Central memory CD4-positive, alpha-beta T cell (primary cell): Measurements from ENCODE around the gene ALKBH5.

Source experiments
- DNase-seq: peaks from one replicate; pipeline ENCODE4 v3.0.0; 2022
- total RNA-seq, 3 experiments: gene quantifications; one replicate each; lab custom pipeline; 2026; lab: John Stamatoyannopoulos, UW

ALKBH5 gene
- total RNA-seq = 123 to 197 (median 173) reads per million in 3 experiments

DNA sequence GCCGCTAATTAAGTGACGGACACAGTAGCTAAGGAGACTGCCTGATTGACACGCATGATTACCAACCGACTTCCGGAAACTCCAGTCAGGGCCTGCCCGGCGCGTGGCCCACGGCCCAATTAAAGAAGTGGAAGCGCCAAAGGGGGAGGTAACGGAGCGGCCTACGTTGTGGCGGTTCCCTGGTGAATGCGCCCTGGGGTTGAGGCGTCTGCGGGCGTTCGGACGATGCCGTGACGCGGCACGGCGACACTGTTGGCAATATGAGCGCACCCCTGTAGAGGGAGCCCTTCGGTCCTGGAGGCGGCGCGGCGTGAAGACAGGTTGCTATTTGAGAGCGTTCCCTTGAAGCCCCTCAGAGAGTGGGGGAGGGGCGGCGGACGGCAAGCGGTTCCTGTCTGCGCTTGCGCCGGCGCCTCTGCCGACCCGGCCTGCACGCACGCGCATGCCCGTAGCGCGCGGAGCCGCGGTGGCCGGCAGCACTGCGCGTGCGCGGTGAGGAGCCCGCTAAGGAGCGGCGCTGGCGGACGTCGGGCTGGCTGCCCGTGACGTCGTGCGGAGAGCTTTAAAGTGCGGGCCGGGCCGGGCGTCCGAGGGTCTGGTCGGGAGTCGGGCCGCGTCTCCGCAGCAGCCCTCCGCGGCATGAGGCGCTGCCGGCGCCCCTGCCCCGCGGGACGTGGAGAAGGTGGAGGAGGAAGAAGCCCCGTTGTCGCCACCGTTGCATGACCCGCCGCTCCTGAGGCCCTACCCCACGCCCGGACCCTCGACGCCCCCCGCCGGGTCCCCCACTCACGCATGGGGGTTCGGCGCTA, at the start of gene ALKBH5:
Gene ALKBH5, plus strand, starts transcription at position 495 of the 809 bp plus-strand sequence. CDS start 416 bp downstream, outside the sequence.
- peak; percentile 98 for DNase-seq

DNA sequence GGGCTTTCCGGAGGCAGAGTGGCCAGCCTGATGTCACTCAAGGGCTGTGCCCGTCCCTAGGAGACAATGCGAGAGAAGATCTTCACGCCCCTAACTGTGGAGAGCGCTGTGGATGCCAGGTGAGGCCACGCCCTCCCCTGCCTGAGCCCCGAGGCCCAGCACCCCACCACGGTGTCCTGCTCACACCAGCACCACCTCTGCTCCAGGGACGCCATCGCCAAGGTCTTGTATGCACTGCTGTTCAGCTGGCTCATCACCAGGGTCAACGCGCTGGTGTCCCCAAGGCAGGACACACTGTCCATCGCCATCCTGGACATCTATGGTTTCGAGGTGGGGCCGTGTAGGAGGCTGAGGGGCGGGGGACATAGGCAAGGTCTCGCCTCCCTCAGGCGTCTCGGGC, 47.3 kb upstream of the ALKBH5 start:
- DNase-seq = no peak

DNA sequence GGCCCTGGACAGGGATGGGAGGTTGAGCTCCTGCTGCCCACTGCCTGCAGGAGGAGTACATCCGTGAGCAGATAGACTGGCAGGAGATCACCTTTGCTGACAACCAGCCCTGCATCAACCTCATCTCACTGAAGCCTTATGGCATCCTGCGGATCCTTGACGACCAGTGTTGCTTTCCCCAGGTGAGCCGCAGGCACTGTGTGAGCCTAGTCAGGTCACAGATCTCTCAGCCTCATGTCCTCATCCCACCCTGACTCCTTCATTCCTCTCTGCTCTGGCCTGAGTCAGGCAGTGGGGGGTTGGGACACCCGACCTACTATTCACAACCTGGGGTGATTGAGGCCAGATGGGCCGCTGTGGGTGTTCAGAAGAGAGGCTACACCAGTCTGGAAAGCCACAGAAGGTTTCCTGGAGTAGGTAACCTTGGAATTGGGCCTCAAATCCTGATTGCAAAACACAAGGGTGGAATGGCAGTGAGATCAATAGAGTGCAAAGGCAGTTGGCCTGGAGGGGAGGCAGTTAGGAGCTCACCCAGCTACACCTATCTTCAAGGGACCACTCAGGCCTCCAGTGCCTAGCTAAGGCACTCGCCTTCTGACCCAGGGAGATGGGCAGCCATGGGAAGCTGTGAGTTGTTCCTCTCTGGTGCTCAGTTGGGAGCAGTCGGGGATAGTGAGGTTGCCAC, 45.4 kb upstream of the ALKBH5 start:
- DNase-seq = no peak

DNA sequence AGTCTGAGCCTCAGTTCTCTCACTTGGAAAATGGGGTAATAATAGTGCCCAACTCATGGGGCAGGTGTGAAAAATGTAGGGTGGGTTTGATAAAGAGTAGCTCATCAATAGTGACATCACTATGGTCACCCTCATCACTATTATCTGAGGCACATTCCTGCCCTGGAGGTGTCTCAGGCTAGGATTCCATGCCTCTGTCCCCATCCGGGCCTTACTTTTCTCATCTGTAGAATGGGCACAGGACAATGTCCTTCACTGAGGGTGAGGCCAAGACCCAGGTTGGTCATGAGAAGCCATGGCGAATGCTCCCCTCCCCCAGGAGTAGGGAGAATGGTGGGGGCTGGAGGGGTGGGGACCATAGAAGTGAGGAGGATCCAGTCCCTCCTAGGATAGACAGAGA, 44.5 kb upstream of the ALKBH5 start:
- no peak for DNase-seq

DNA sequence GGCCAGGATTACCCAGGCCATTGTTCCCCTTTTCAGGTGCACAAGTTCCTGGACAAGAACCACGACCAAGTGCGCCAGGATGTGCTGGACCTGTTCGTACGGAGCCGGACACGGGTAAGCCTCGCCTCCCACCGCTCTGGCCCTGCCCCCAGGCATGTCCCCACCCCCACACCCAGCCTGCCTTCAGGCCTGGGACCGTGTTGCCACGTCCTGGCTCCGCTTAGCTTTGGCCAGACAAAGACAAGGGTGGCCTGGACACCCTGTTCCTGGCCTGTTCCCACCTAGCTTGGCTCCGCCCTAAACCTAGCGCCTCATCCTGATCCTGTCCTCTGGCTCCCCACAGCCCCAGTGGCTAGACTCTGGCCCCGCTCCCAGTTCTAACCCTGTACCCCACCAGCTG, 44.1 kb upstream of the ALKBH5 start:
- DNase-seq = no peak

DNA sequence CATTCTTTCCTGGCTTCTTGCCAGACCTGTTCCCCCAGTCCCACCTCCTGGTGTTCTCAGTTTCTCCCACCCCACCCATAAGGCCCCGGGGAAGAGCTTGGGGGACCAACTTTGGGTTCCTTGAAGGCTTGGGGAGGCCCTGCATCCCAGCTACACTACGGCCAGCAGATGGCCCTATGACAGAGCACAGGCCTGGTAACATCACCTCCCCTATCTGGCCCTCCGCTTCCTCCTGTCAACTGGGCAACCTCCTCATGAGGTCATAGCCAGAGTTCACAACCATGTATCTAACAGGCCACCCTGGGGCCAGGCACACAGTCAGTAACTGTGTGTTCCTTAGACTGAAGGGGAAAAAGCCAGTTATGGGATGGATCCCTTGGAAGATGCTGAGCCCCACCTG, 43.7 kb upstream of the ALKBH5 start:
- DNase-seq = no peak

DNA sequence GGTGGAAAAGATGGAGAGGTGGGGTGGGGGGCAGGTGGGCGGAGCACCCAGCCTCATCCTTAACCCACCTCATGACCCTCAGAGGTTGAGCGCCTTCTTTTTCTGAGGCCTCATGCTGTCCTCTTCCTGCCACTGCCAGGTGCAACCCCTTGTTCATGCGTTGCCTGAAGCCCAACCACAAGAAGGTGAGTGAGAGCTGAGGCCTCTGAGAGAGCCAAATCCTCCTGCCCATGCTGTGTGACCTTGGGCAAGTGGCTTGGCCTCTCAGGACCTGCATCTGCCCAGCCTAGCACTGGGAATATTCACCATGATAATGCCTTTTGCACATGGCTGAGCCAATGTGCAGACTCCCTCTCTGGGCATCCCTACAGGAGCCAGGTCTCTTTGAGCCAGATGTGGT, 43.0 kb upstream of the ALKBH5 start:
- no peak for DNase-seq

DNA sequence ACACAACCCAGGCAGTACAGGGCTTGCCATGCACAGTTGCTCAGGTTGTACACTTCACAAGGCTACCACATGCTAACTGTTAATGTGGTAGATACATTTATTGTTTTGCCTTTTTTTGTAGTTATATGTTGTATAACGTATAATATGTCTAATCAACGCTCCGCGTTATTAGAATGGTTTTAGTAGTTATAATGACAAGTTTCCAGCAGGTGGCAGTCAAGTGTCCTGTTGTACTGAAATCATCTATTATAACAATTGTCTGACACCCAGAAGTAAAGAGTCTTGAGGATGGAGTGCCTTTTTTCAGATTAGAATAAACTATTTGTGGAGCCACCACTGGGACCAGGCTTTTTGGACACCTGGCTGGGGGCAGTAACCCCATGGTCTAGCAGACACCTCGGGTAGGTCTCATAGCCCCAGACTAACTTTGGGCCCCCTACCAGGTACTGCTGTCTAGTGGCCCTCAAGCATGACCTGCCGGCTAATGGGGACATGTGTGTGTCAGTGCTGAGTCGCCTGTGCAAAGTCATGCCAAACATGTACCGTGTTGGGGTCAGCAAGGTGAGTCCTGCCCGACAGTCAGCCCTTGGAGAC, 42.3 kb upstream of the ALKBH5 start:
- DNase-seq = peak; percentile 48

DNA sequence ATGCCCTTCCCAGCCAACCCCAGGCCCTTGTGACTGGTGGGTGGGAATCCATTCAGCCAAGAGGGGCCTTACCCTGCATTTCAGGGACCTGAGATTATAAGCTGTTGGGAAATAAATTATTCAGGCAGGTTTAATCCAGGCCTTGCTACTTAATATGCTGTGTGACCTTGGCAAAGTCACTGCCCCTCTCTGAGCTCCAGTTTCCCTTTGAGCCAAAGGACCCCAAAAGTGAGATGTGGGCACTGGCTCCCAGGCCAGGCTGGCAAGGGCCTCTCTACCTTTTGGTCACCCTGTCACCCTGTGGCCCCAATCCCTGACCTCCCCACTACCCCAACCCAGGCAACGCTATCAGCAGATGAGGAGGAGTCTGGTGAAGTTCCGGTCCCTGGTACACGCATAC, 41.2 kb upstream of the ALKBH5 start:
- no peak for DNase-seq

DNA sequence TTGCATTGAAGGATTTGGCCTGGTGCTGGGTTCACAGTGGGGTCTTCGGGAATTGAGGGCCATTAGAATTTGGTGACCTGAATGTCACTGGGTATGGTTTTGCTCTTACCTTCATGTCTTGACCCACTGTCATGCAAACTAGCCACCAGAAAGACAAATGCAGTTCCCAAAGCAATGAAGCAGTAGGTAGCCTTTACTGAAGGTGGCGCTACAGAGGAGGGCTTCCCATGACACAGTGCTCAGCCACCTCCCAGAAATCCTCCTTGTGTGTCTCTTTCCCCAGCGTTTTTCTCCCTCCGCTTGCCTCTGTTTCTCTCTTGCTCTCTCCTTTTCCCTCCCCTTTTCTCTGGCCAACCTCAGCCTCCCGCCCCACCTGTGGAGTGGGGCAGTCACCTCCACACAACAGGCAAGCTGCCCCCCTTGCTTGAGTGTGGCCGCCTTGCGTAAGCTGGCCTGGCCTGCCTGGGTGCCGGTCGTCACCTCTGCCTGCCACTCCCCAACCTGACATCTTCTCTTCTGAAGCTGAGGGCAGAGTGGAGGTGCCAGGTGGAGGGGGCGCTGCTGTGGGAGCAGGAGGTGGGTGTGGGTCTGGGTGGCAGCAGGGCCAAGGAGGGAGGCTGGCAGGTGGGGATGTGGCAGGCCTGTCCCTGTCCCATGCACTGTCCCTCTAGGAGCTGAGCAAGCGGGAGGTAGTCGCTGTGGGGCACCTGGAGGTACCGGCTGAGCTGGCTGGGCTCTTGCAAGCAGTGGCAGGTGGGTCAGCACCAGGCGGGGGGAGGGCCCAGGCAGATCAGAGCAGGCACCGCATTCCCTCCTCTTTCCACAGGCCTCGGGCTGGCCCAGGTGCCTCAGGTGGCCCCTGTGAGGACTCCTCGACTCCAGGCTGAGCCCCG, 40.3 kb upstream of the ALKBH5 start:
- DNase-seq = no peak

DNA sequence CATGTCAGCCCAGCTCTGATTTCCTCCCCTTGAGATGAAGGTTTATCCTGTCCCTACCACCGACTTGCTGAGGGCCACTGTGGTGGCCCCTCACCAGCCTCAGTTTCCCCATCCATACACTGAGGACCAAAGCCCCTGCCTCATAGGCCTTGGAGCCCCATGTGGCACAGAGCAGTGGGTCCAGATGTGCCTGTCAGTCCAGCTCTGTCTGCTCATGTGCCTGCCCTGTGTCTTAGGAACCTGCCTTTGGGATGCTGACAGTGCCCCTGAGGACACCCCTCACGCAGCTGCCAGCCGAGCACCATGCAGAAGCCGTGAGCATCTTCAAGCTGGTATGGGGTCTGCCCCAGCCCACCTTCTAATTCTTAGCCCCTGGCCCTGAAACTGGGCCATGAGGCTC, 39.4 kb upstream of the ALKBH5 start:
- DNase-seq = no peak

DNA sequence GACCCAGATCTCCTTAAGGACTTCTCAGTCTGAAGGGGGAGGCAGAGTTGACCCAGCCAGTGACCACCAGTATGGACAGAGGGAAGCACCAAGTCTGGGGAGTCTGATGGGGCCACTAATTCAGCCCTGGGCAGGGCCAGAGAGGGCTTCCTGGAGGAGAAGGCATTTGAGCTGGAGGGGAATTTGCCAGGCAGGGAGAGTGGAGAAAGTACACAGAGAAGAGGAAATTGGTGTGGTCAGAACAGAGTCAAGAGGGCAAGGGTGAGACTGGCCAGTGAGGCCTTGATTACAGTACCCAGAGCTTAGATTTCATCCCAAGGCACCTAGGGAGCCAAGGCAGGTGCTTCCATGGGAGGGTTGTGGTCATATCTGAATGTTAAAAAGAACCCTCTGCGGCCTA, 38.8 kb upstream of the ALKBH5 start:
- DNase-seq = no peak

DNA sequence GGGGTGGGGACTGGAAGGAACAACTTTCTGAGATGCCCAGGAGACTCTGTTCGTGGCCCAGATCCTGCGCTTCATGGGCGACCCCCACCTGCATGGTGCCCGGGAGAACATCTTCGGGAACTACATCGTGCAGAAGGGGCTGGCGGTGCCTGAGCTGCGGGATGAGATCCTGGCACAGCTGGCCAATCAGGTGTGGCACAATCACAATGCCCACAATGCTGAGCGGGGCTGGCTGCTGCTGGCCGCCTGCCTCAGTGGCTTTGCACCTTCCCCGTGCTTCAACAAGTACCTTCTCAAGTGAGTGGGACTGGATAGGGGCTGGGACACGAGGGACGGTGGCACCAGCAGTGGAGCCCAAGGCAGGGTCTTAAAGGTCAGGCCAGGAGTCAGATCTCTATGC, 37.8 kb upstream of the ALKBH5 start:
- no peak for DNase-seq

DNA sequence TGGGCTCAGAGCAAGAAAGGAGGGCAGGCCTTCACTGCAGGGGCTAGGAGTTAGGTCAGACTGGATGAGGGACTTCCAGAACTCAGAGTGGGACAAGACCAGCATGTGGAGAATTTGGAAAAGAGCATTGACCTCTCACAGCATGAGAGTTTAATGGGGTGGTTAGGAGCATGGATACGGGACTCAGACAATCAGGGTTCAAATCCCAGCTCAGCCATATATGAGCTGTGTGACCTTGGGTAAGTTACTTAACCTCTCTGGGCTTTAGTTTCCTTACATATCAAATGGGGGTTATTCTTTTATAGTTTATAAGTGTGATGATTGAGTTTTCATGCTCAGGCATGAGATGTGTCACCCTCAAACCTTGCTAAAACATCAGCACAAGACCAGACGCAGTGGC, 37.4 kb upstream of the ALKBH5 start:
- no peak for DNase-seq

DNA sequence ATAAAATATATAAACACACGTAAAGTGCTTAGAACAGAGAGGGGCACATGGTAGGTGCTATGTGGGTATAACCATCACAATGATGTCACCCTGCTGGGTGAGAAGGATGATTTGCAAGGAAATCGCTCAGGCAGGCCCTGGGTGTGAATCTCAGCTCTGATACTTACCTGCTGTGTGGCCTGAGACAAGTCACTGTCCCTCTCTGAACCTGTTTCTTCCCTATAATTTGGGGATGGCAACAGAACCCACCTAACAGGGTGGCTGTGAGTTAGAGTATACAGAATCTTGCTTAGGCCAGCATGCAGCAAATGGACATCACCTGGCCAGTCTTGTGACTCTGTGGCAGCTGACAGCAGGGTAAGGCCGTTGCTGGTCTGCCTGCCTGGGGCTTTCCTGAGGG, 36.6 kb upstream of the ALKBH5 start:
- no peak for DNase-seq

DNA sequence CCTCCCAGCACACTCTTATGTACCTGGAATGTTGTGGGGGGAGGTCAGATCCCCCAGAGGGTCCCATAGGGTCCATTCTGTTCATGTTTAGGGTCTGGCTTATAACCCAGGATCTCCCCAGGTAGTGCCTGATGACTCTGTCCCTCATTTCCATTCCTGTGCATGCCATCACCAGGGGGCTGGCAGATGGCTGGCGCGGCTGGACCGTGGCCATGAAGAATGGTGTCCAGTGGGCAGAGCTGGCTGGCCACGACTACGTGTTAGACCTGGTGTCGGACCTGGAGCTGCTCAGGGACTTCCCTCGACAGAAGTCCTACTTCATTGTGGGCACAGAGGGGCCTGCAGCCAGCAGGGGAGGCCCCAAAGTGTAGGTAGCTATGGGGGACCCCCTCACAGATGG, 35.0 kb upstream of the ALKBH5 start:
- no peak for DNase-seq

DNA sequence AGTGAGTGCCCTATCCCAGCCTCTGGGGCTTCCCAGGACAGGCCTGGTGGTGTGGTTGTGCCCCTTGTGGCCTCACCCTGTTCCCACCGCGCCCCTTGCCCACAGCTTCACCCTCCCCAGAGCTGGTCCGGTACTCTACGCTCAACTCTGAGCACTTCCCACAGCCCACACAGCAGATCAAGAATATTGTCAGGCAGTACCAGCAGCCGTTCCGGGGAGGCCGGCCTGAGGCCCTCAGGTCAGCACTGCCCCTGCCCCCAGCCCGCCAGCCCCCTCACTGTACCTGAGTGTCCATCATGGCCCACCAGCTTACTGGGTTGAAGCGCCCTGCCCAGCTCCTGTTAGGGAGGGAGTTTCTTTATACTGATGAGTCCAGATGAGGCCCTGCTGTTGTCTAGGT, 32.3 kb upstream of the ALKBH5 start:
- DNase-seq = no peak

DNA sequence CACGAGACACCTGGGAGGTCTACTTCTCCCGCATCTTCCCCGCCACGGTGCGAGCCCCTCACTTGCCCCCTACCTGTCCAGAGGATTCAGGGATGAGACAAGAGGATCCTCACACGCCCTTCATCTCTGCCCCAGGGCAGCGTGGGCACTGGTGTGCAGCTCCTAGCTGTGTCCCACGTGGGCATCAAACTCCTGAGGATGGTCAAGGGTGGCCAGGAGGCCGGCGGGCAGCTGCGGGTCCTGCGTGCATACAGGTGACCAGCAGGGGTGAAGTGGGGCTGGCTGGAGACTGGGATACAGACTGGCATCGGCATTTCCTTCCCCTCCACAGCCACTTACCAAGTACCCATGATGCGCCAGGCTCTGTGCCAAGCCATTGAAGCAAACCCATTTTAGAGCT, 28.4 kb upstream of the ALKBH5 start:
- DNase-seq = no peak

DNA sequence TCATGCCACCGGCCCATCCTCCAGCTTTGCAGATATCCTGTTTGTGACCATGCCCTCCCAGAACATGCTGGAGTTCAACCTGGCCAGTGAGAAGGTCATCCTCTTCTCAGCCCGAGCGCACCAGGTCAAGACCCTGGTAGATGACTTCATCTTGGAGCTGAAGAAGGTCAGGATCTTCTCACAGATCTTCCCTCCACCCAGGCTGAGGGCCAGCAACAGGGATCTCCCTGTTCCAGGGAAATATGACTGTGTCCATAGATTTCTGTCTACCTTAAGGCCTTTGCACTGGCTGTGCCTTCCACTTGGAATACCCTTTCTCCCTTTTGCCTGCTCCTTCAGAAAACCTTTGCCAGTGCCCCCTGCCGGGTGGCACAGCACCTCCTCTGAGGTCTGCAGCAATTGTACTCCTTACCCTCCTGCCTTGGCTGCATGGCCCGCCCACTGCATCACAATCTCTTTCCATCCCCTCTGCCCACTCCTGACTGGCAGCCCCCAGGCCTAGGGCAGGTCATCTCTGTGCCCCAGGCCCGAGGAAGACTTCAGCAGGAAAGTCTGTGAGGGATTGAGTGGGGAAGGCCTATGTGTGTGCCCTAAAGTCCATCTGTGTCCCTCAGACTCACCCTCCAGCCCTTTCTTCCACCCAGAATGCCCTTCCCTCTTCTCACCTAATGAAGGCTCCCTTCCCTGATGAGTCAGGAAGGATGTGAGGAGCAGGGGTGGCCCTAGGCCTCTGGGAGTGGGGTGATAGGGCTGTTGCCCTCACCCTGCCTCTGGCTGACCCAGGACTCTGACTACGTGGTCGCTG, 27.3 kb upstream of the ALKBH5 start:
- no peak for DNase-seq

DNA sequence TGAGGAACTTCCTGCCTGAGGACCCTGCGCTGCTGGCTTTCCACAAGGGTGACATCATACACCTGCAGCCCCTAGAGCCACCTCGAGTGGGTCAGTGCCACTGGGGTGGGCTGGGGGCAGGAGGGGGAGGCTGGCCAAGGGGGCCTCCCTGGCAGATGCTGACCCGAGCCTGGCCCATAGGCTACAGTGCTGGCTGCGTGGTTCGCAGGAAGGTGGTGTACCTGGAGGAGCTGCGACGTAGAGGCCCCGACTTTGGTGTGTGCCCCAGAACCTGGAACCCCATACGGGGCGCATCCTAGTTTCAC, 26.7 kb upstream of the ALKBH5 start:
- no peak for DNase-seq

DNA sequence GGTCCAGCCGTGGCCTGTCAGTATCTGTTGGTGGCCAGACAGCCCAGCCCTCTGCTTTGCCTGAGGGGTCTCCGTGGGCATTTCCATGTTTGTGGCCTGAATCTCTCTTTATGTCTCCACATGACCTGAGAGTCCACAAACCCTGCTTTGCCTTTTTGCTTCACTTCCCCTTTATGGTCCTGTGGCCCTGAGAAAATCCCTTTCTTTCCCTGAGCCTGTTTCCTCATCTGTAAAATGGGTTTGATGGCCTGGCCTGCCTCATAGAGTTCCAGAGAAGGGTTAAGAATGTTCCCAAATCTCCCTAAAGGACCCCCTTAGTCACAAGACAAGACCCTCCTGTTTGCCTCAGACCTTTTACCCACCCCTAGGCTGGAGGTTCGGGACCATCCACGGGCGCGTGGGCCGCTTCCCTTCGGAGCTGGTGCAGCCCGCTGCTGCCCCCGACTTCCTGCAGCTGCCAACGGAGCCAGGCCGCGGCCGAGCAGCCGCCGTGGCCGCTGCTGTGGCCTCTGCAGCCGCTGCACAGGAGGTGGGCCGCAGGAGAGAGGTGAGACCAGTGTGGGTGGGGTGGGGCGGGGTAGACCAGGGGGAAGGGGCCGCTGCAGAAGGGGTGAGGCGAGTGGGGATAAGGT, 26.2 kb upstream of the ALKBH5 start:
- DNase-seq = no peak
